Heart left ventricle (tissue), 16 donors: ENCODE data around the gene C5orf15. TPM values are rescaled to one million over a fixed set of nuclear protein-coding genes. Genes with fewer than 3 reads are reported as not detected.

ENCODE experiments used
- ATAC-seq, 4 donors: fragments of 200-7000 bp; cut with Tn5 transposase; one replicate each; pipeline ENCODE4 v1.9.1; 2020 to 2022; ENCODE audit warnings: moderate library complexity in 4 of 4, mild to moderate bottlenecking in 3 of 4, moderate number of reproducible peaks in 1 of 4
- DNase-seq, 5 donors: peaks; one replicate each; pipeline ENCODE4 v3.0.0-alpha.2; 2020
- H3K27ac ChIP-seq, 12 donors: fragments of 200-600 bp; sonication (generic) in 4 of 12; one replicate each; pipeline versions ENCODE4 v1.5.0 to v1.8.0; 2016 to 2022; ENCODE audit warnings: mild to moderate bottlenecking in 2 of 12
- H3K27me3 ChIP-seq, 9 donors: fragments of 200-600 bp; sonication (generic) in 2 of 9; one replicate each; pipeline versions ENCODE4 v1.5.1 to v1.8.0; 2016 to 2022; ENCODE audit warnings: mild to moderate bottlenecking in 3 of 9
- H3K36me3 ChIP-seq, 9 donors: fragments of 200-600 bp; sonication (generic) in 2 of 9; one replicate each; pipeline versions ENCODE4 v1.5.0 to v1.8.0; 2018 to 2022; ENCODE audit warnings: mild to moderate bottlenecking in 2 of 9
- H3K4me1 ChIP-seq, 12 donors: fragments of 200-600 bp; sonication (generic) in 4 of 12; one replicate each; pipeline versions ENCODE4 v1.5.0 to v1.8.0; 2016 to 2022; ENCODE audit warnings: mild to moderate bottlenecking in 3 of 12
- H3K4me3 ChIP-seq, 12 donors: fragments of 200-600 bp; sonication (generic) in 4 of 12; one replicate each; pipeline versions ENCODE4 v1.5.0 to v1.8.0; 2017 to 2022; ENCODE audit warnings: mild to moderate bottlenecking in 9 of 12, moderate library complexity in 4 of 12
- H3K9me3 ChIP-seq, 12 donors: fragments of 200-600 bp; sonication (generic) in 4 of 12; one replicate each; pipeline versions ENCODE4 v1.5.0 to v1.8.0; 2016 to 2022; ENCODE audit warnings: mild to moderate bottlenecking in 1 of 12
- POLR2A ChIP-seq, 2 donors: fragments of 450-650 bp; IDR thresholded peaks; one replicate each; pipeline ENCODE4 v1.6.1; 2017; ENCODE audit warnings: antibody characterized with exemption in 2 of 2, mild to moderate bottlenecking in 2 of 2, moderate library complexity in 2 of 2
- WGBS, 4 donors: extraction: QIAGEN DNeasy Blood & Tissue Kit in 2 of 4; methylation state at CpG; one replicate each; pipeline versions ENCODE4 v1.1.5 to v1.1.7; 2013 to 2018; 5-methylcytosine and 5-hydroxymethylcytosine counted together
- intact Hi-C, 10 donors: fragments of 100-400 bp; cut with DNase I; formaldehyde crosslinking; loops; one replicate each; pipeline versions ENCODE4 v1.11.1 to v1.14.2; 2022
- polyA plus RNA-seq, 2 donors: library from polyadenylated mRNA; stranded (reverse); fragments of 200-250 nt; gene quantifications; one replicate each; pipeline ENCODE4 v1.2.3, GENCODE V29; 2013
- total RNA-seq, 9 donors: library from RNA; depleted of rRNA in 2 of 9; stranded (reverse); fragments of >200 nt in 2 of 9; fragmentation: NEBNext Ultra II Directional in 3 of 9; extraction: Animal tissue kit (Norgen Biotek cat#: 25700) in 3 of 9; gene quantifications; one replicate each; pipeline versions ENCODE4 v1.1.0 to v1.2.4, GENCODE V29; 2016 to 2023
- TF ChIP-seq, protein P1 (sequence below), 12 donors: fragments of 200-600 bp; sonication (generic) in 4 of 12; IDR thresholded peaks; one replicate each; pipeline versions ENCODE4 v1.5.0 to v1.8.0; 2018 to 2022; ENCODE audit warnings: antibody characterized with exemption in 12 of 12, mild to moderate bottlenecking in 5 of 12
- donor health status: ischemic (EF 13 %, LVEDD 7.1; RV severe dilation, severe dysfunction).
- donor health status: healthy with polysubstance abuse.
- donor health status: DM: no; HTN: yes; CAD: no.
- donor health status: DM: no; HTN: no; CAD: no.
- donor health status: ischemic (EF 25% LVEDD 6.9; RV normal size, moderate dysfunction).
- donor health status: ischemic (EF 25% LVEDD 5.7; RV mildly dilated, moderate dysfunction).
- donor health status: healthy.
- donor health status: DM: yes; HTN: yes; CAD: no.
- donor health status: ischemic (EF 35%, LVEDD 5.7; RV mildly dilated, moderate dysfunction).
- donor health status: nonischemic (EF 11% LVEDD 7.7; RV severe dilation, severe dysfunction).
- donor health status: DM: yes; HTN: yes; CAD: no.
- donor health status: PGD.
- donor health status: ischemic (EF 29% LVEDD 5.4; RV normal size, mild dysfunction).
- donor health status: nonischemic (EF 23%, LVEDD 6.1; RV moderate dilation, normal function).

C5orf15 gene
- total and polyA plus RNA-seq, 11 donors, result 15.8 to 68.6 (median 35.8) TPM

DNA sequence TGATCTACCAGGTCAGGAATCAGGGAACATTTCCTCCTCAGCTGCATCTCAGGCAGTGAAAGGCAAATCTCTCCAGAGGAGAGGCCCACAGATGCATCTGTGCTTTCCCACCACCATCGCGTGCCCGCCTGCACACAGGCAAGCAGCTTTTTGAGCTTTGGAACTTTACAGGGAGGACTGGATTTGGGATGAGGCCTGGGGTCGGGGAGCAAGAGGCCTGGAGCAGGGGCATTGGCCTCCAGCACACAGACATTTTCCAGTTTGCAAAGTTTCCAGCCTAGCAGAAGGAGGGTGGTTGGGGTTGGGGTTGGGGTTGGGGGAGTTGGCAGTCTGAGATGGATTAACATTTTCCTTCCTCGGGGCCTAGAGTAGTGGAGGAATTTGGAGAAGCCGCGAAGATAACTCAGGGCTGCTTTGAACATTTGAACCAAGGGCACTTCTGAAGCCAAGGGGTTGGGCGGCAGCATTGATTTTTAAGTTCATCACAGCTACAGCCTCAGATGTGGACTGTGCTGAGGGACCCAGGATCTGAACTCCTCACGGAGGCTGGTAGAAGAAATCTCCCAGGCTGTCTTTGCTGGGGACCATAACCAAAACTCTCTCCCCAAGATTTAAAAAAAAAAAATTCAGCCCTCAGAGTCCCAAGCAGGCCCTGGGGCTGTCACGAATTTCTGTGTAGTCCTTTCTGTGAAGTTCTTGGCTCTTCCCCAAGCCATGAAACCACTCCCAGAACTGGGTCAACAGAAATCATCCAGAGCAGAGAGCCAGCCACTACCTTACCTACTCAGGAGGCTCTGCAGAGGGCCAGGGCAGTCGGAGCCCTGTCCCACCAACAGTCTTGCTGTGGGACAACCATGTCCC is 25.6 kb downstream of the C5orf15 start:
- H3K27ac ChIP-seq, result no peak overlapping the region
- no peaks in the 10 kb centered on the region for H3K27me3 ChIP-seq
- no peak overlapping the region for H3K4me3 ChIP-seq
- peaks cover 0 to 8% (median 0%) of the 10 kb centered on the region in 12 donors for H3K4me1 ChIP-seq
- 77 to 80% (median 80%) methylated on average over 11 of the region's 11 CpGs for WGBS, 4 donors
- intact Hi-C loops, result loop anchor here in 6 of 10 donors (2.0 to 10.0 kb wide), 7 partner anchors 68 to 832 kb away; no protein-coding TSS in a partner anchor
- H3K36me3 ChIP-seq, result no peaks in the 10 kb centered on the region
- DNase-seq, result peak in 1 of 5 donors; percentile 10
- TF ChIP-seq, protein P1, sequence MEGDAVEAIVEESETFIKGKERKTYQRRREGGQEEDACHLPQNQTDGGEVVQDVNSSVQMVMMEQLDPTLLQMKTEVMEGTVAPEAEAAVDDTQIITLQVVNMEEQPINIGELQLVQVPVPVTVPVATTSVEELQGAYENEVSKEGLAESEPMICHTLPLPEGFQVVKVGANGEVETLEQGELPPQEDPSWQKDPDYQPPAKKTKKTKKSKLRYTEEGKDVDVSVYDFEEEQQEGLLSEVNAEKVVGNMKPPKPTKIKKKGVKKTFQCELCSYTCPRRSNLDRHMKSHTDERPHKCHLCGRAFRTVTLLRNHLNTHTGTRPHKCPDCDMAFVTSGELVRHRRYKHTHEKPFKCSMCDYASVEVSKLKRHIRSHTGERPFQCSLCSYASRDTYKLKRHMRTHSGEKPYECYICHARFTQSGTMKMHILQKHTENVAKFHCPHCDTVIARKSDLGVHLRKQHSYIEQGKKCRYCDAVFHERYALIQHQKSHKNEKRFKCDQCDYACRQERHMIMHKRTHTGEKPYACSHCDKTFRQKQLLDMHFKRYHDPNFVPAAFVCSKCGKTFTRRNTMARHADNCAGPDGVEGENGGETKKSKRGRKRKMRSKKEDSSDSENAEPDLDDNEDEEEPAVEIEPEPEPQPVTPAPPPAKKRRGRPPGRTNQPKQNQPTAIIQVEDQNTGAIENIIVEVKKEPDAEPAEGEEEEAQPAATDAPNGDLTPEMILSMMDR (IDR thresholded peaks at IDR 0.05), result no peak
- no peak for TF ChIP-seq POLR2A (IDR thresholded peaks at IDR 0.05)
- H3K9me3 ChIP-seq, result no peaks in the 10 kb centered on the region
- peak in 2 of 4 donors; percentile 32 to 36 for ATAC-seq

DNA sequence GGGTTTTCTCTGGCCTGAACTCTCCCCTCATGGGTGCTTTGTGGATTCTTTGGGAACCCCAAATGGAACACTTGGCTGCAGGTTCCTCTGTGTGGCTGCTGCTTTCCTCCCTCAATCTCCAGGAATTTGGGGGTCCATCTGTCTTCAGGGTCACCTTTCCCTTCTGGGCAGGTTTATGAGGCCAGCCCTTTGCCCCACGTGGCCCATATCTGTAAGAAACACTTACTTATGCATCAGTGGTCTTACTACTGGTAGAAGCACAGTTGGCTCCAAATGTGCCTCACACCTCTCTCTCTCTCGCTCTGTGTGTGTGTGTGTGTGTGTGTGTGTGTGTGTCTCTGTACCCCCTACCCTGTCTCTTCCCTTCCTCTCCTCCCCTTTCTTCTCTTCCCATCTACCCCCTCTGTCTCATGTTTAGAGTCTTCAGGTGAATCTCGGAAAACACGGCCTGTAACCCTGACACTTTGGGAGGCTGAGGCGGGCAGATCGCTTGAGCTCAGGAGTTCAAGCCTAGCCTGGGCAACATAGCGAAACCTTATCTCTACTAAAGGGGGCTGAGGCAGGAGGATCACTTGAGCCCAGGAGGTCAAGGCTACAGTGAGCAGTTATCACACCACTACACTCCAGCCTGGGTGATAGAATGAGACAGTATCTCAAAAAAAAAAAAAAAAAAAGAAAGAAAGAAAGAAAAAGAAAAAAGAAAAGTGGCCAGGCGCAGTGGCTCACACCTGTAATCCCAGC is 26.8 kb downstream of the C5orf15 start:
- Histone ChIP-seq H3K27ac (no peak overlapping the region), H3K36me3 (no peaks in the 10 kb centered on the region), H3K4me1 (peaks cover 0 to 7% (median 0%) of the 10 kb centered on the region in 12 donors), H3K9me3 (no peaks in the 10 kb centered on the region), H3K4me3 (no peak overlapping the region), H3K27me3 (no peaks in the 10 kb centered on the region)
- intact Hi-C loops, result loop anchor here in 6 of 10 donors (2.0 to 10.0 kb wide), 7 partner anchors 67 to 831 kb away; no protein-coding TSS in a partner anchor
- TF ChIP-seq, protein P1 (IDR thresholded peaks at IDR 0.05), result no peak
- TF ChIP-seq POLR2A (IDR thresholded peaks at IDR 0.05), result no peak
- 91 to 94% (median 92%) methylated on average over 8 of the region's 8 CpGs for whole genome bisulfite sequencing, 4 donors
- ATAC-seq (no peak), DNase-seq (peak in 1 of 5 donors; percentile 4)

DNA sequence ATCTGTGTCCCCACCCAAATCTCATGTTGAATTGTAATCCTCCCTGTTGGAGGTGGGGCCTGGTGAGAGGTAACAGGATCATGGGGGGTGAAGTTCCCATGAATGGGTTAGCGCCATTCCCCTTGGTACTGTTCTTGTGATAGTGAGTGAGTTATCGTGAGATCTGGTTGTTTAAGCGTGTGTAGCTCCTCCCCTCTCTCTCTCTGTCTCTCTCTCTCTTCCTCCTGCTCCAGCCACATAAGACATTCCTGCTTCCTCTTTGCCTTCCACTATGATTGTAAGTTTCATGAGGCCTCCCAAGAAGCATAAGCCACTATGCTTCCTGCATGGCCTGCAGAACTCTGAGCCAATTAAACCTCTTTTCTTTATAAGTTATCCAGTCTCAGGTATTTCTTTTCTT is 28.8 kb downstream of the C5orf15 start:
- TF ChIP-seq, protein P1 (IDR thresholded peaks at IDR 0.05), result no peak
- no peak for TF ChIP-seq POLR2A (IDR thresholded peaks at IDR 0.05)
- no peak overlapping the region for H3K27ac ChIP-seq
- no peak for DNase-seq
- no peaks in the 10 kb centered on the region for H3K9me3 ChIP-seq
- no peaks in the 10 kb centered on the region for H3K36me3 ChIP-seq
- no peak for ATAC-seq
- peaks cover 0 to 13% (median 0%) of the 10 kb centered on the region in 12 donors for H3K4me1 ChIP-seq
- H3K4me3 ChIP-seq, result no peak overlapping the region
- no peaks in the 10 kb centered on the region for H3K27me3 ChIP-seq
- WGBS, 4 donors, result 85 to 98% (median 91%) methylated on average over 3 of the region's 3 CpGs
- intact Hi-C loops, result loop anchor here in 7 of 10 donors (5.0 to 10.0 kb wide), 6 partner anchors 65 to 825 kb away; no protein-coding TSS in a partner anchor

DNA sequence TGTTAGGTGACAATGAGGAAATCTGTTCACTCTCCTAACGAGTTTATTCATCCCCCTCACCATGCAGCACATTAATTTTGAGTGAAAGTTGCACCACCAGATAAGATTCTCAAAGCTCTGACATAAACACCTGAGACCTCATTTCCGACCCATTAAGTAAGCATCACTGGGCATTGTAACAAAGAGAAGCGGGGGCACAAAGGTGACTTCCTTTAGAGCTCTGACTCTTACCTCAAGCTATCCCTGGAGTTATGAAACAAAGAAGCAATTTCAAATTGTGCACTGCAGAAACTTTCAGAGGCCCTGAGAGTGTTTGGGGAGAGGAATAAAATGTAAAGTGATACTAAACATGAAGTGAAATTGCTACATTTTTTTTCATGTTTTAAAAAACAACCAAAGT is 29.5 kb downstream of the C5orf15 start:
- DNase-seq (no peak), ATAC-seq (no peak)
- intact Hi-C loops, result loop anchor here in 2 of 10 donors (10.0 kb wide), 2 partner anchors 184 to 514 kb away; no protein-coding TSS in a partner anchor
- 77 to 89% (median 86%) methylated on average over 3 of the region's 3 CpGs for WGBS, 4 donors
- Histone ChIP-seq H3K27ac (no peak overlapping the region), H3K4me3 (no peak overlapping the region), H3K4me1 (peaks cover 0 to 13% (median 0%) of the 10 kb centered on the region in 12 donors), H3K36me3 (no peaks in the 10 kb centered on the region), H3K27me3 (no peaks in the 10 kb centered on the region), H3K9me3 (no peaks in the 10 kb centered on the region)
- TF ChIP-seq, protein P1 (IDR thresholded peaks at IDR 0.05), result no peak
- no peak for TF ChIP-seq POLR2A (IDR thresholded peaks at IDR 0.05)
